Cardiac muscle cell (in vitro differentiated cells and primary cell): ENCODE results near the gene PKLR. TPM values are rescaled to one million over a fixed set of nuclear protein-coding genes. Genes with fewer than 3 reads are reported as not detected.
A peak's percentile ranks its signal among the peaks of the same experiment; 100 is the strongest.
"Not testable (repeated sequence)": the region's sequence is repeated elsewhere in the genome, so short reads cannot be mapped to it uniquely, and the experiment has no call there.

Experiments used
- DNase-seq, 2 donors: peaks; one replicate each; pipeline versions ENCODE4 v3.0.0 to v3.0.0-alpha.2; 2010 to 2017; ENCODE audit warnings: low read depth in 1 of 2, low spot score in 1 of 2
- H3K27ac ChIP-seq: fragments of 200-600 bp; sonication (generic); 2 replicates; pipeline ENCODE4 v1.5.1; 2016
- H3K27me3 ChIP-seq: fragments of 200-600 bp; sonication (generic); 2 replicates; pipeline ENCODE4 v1.6.0; 2016; ENCODE audit warnings: control low read depth
- H3K36me3 ChIP-seq: fragments of 200-600 bp; sonication (generic); 2 replicates; pipeline ENCODE4 v1.5.1; 2016; ENCODE audit warnings: control low read depth
- H3K4me1 ChIP-seq: fragments of 200-600 bp; sonication (generic); 2 replicates; pipeline ENCODE4 v1.8.1; 2017; ENCODE audit warnings: low read depth, mild to moderate bottlenecking, mixed run types
- H3K4me3 ChIP-seq: fragments of 200-600 bp; sonication (generic); 2 replicates; pipeline ENCODE4 v1.5.1; 2016; ENCODE audit warnings: mild to moderate bottlenecking
- H3K9me3 ChIP-seq: fragments of 200-600 bp; sonication (generic); 2 replicates; pipeline ENCODE4 v1.5.1; 2017; ENCODE audit warnings: low read depth, mild to moderate bottlenecking, control low read depth
- polyA plus RNA-seq: library from polyadenylated mRNA; unstranded; fragments of >200 nt; fragmentation: Nextera tagmentation; extraction: Ambion mirVana; gene quantifications from 2 replicates; pipeline ENCODE4 v1.2.1, GENCODE V29; 2016
- total RNA-seq: library from RNA; depleted of rRNA; stranded (reverse); fragments of >200 nt; gene quantifications from 2 replicates; pipeline ENCODE4 v1.2.3, GENCODE V29; 2016
- TF ChIP-seq, protein P1 (sequence below): IDR thresholded peaks from 2 replicates; pipeline ENCODE4 v1.5.1; 2012; ENCODE audit warnings: low read depth, mild to moderate bottlenecking, low read length

Gene PKLR
- 0.06 TPM in 1 of 2 replicates, not detected in the other for total RNA-seq
- not detected in 2 replicates for polyA plus RNA-seq

DNA sequence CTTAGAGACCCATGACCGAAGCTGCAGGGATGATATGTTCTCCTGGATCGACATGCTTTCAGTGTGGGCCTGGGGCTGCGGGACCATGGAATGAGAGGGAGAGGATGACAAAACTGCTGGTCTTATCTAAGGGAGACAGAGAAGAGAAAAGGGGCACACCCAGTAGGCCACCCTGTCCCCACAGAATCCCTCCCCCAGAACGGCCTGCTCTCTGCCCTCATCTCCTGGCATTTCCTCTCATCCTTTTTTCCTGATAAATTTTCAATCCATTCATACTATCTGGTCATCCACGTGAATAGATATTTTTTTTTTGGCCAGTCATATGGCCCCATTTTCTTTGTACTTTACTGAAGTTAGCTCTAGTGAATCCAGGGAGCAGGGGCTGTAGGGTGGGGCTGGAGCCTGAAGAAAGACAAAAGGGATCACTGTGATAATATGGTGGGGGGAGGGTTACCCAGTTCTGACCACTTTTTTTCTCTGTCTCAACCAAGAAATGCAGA, at the start of gene PKLR:
Gene PKLR (minus strand): TSS at position 97 of the 500 bp plus-strand sequence. CDS start 43 bp downstream, at position 54.
- Histone ChIP-seq H3K9me3 (no peaks in the 10 kb centered on the region), H3K27ac (no peak within 1 kb of the TSS), H3K36me3 (no peaks in the 10 kb centered on the region), H3K4me1 (peaks cover 12% of the 10 kb centered on the region), H3K27me3 (peaks cover 2% of the 10 kb centered on the region), H3K4me3 (no peak within 1 kb of the TSS)
- DNase-seq, result no peak
- TF ChIP-seq, protein P1, sequence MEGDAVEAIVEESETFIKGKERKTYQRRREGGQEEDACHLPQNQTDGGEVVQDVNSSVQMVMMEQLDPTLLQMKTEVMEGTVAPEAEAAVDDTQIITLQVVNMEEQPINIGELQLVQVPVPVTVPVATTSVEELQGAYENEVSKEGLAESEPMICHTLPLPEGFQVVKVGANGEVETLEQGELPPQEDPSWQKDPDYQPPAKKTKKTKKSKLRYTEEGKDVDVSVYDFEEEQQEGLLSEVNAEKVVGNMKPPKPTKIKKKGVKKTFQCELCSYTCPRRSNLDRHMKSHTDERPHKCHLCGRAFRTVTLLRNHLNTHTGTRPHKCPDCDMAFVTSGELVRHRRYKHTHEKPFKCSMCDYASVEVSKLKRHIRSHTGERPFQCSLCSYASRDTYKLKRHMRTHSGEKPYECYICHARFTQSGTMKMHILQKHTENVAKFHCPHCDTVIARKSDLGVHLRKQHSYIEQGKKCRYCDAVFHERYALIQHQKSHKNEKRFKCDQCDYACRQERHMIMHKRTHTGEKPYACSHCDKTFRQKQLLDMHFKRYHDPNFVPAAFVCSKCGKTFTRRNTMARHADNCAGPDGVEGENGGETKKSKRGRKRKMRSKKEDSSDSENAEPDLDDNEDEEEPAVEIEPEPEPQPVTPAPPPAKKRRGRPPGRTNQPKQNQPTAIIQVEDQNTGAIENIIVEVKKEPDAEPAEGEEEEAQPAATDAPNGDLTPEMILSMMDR, result no peak

DNA sequence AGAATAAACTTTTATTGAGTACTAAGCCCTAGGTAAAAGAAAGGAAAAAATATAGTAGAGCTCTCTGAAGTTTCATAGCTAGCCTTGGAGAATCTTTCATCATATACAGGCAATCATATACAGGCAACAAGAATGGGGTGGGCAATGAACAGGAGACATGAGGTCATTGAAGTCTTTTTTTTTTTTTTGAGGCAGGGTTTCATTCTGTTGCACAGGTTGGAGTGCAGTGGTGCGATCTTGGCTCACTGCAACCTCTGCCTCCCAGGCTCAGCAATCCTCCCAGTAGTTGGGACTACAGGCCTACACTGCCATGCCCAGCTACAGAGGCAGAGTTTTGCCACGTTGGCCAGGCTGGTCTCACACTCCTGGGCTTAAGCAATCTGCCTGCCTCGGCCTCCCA, 41.6 kb upstream of the PKLR start:
- Histone ChIP-seq H3K9me3 (no peaks in the 10 kb centered on the region), H3K27ac (no peak overlapping the region), H3K4me1 (no peaks in the 10 kb centered on the region), H3K4me3 (no peak overlapping the region), H3K36me3 (peaks cover 74% of the 10 kb centered on the region), H3K27me3 (no peaks in the 10 kb centered on the region)
- no peak for DNase-seq
- TF ChIP-seq, protein P1, result no peak

DNA sequence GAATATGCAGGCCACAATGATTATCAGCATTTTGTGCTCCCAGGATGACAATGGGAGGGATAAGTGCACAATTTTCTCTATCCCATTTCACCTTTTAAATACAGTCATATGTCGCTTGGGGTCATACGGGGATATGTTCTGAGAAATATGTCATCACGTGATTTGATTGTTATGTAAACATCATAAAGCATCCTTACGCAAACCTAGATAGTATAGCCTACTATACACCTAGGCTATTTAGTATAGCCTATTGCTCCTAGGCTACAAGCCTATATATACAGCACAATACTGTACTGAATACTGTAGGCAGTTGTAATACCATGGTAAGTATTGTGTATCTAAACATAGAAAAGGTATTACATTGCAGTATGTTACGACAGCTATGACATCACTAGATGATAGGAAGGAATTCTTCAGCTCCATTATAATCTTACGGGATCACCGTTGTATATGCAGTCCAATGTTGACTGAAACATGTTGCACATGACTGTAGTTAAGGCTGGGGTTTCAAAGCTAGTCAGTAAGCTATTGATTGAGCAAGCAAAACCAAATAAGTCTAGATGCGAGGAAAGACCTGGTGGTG, 38.4 kb upstream of the PKLR start:
- no peaks in the 10 kb centered on the region for H3K27me3 ChIP-seq
- no peaks in the 10 kb centered on the region for H3K9me3 ChIP-seq
- TF ChIP-seq, protein P1, result no peak
- H3K4me1 ChIP-seq, result no peaks in the 10 kb centered on the region
- no peak overlapping the region for H3K4me3 ChIP-seq
- peaks cover 80% of the 10 kb centered on the region for H3K36me3 ChIP-seq
- peak in 1 of 2 donors; percentile 12 for DNase-seq
- H3K27ac ChIP-seq, result no peak overlapping the region

DNA sequence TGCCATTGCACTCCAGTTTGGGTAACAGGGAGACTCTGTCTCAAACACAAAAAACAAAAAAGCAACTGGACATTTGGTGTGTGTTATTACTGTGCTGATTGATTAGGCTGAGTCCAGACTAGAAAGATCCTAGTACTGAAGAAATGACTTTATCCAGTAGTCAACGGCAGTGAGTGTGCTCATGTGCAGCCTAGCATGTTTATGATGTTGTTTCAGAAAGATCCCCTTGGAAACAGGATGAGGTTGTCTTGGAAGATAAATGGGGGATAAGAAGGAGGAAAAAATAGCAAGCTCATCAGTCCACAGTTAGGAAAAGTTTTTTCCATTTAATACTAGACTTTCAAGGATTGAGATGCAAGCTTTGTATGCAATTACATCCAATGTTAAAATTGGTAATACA, 33.7 kb upstream of the PKLR start:
- H3K4me1 ChIP-seq, result no peaks in the 10 kb centered on the region
- peaks cover 42% of the 10 kb centered on the region for H3K36me3 ChIP-seq
- no peak overlapping the region for H3K4me3 ChIP-seq
- TF ChIP-seq, protein P1, result no peak
- DNase-seq, result no peak
- no peaks in the 10 kb centered on the region for H3K9me3 ChIP-seq
- no peak overlapping the region for H3K27ac ChIP-seq
- no peaks in the 10 kb centered on the region for H3K27me3 ChIP-seq

DNA sequence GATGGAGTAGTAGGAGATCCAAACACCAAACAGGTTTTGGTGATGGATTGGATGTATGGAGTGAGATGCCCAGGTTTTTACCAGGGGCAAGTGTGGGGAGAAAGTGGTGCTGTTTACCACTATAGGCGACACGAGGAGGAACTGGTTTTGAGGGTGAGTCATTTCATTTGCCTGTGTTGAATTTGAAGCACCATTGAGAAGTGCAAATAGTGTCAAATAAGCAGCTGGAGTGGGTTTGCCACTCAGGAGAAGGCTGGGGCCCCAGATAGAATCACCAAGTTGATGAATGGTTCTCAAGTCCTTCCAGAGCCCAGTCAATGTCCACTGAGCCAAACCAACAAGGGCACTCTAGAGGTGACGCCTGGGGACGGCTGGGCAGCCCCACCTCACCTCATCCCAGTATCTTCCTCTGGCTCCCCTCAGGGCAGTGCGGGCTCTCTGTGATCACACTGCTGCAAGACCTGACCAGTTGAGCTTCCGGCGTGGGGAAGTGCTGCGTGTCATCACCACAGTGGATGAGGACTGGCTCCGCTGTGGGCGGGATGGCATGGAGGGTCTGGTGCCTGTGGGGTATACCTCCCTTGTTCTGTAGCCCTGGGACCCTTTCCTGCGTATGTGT, 28.9 kb upstream of the PKLR start:
- peaks cover 7% of the 10 kb centered on the region for H3K36me3 ChIP-seq
- TF ChIP-seq, protein P1, result no peak
- H3K27me3 ChIP-seq, result no peaks in the 10 kb centered on the region

DNA sequence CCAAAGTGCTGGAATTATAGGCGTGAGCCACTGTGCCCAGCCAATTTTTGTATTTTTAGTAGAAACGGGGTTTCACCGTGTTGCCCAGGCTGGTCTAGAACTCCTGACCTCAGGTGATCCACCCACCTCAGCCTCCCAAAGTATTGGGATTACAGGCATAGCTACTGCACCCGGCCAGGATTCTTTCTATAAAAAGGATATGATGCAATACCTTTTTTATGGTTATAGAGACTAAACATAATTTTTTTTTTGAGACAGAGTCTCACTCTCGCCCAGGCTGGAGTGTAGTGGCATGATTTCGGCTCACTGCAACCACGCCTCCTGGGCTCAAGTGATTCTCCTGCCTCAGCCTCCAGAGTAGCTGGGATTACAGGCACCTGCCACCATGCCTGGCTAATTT, 27.6 kb upstream of the PKLR start:
- not testable (repeated sequence) for H3K36me3 ChIP-seq, H3K9me3 ChIP-seq, H3K4me1 ChIP-seq, H3K27me3 ChIP-seq, H3K27ac ChIP-seq, DNase-seq, H3K4me3 ChIP-seq

More for the DNA sequence above, 28.9 kb upstream of the PKLR start:
- no peak overlapping the region for H3K27ac ChIP-seq
- peaks cover 3% of the 10 kb centered on the region for H3K4me1 ChIP-seq
- no peak overlapping the region for H3K4me3 ChIP-seq
- DNase-seq, result no peak
- H3K9me3 ChIP-seq, result no peaks in the 10 kb centered on the region
